ENCODE measurements around the gene RBM20. TPM values are rescaled to one million over a fixed set of nuclear protein-coding genes. Genes with fewer than 3 reads are reported as not detected.

RBM20 gene
- total and polyA plus RNA-seq, 10 of the 15 experiments (the other 5 are each of a cell fraction or from before 2014, with no cell fraction given) = 0.04 to 0.26 (median 0.15) TPM

- TF ChIP-seq CBFB (IDR thresholded peaks at IDR 0.05; ENCODE audit: low read depth) (no peak; the same call in 1 of the 2 replicates), ZNF687 (IDR thresholded peaks at IDR 0.05) (no peak), RFX5 (IDR thresholded peaks at IDR 0.05; ENCODE audit: low read depth, low read length) (no peak), HDGF (IDR thresholded peaks at IDR 0.05) (peak; percentile 79), TARDBP (IDR thresholded peaks at IDR 0.05; ENCODE audit: borderline replicate concordance) (no peak), SMC3 (IDR thresholded peaks at IDR 0.05; ENCODE audit: borderline replicate concordance, low read length) (no peak), MEF2A (IDR thresholded peaks at IDR 0.05; ENCODE audit: insufficient read depth, low read depth, low read length) (0 out of 2 replicates have a peak, but pooled peaks have one; percentile 49), RUNX3 (IDR thresholded peaks at IDR 0.05; ENCODE audit: low read length) (peak; percentile 45), RELB (IDR thresholded peaks at IDR 0.05; ENCODE audit: low read depth) (0 out of 2 replicates have a peak, but pooled peaks have one; percentile 16), ZSCAN29 (IDR thresholded peaks at IDR 0.05) (no peak), GATAD2B (conservative IDR thresholded peaks at IDR 0.05; ENCODE audit: low read depth) (no peak), TCF12 (IDR thresholded peaks at IDR 0.05; ENCODE audit: low read depth, low read length) (no peak), PAX8 (IDR thresholded peaks at IDR 0.05) (no peak), IKZF2 (IDR thresholded peaks at IDR 0.05) (peak; percentile 64 to 65; a peak in 2 of 4 replicates), WRNIP1 (IDR thresholded peaks at IDR 0.05; ENCODE audit: borderline replicate concordance, low read depth, low read length) (no peak), MYC (IDR thresholded peaks at IDR 0.05; ENCODE audit: insufficient read depth, insufficient read length, insufficient replicate concordance, low read length, severe bottlenecking) (no peak), ZBTB4 (CRISPR knock-in tag; IDR thresholded peaks at IDR 0.05) (no peak), ZNF24 (IDR thresholded peaks at IDR 0.05) (no peak), ZBTB33 (IDR thresholded peaks at IDR 0.05) (no peak)
Observed at GRCh38 chr10:110859973-110860376, 215.8 kb downstream of the RBM20 start (continued).

All from GM12878 (cell line).